Testis (tissue), 2 donors: ENCODE results near the gene PAMR1.

Experiments
- CTCF ChIP-seq, 3 experiments: fragments of 450-650 bp in 2 of 3; fragments of 200-600 bp in 1 of 3; sonication (generic) in 1 of 3; IDR thresholded peaks; one replicate each; pipeline ENCODE4 v1.5.1; 2016 to 2019; ENCODE audit warnings: antibody characterized with exemption in 3 of 3, mild to moderate bottlenecking in 2 of 3, moderate library complexity in 1 of 3
- POLR2A ChIP-seq: fragments of 450-650 bp; IDR thresholded peaks from one replicate; pipeline ENCODE4 v1.6.1; 2017; ENCODE audit warnings: antibody characterized with exemption, mild to moderate bottlenecking, moderate library complexity

DNA sequence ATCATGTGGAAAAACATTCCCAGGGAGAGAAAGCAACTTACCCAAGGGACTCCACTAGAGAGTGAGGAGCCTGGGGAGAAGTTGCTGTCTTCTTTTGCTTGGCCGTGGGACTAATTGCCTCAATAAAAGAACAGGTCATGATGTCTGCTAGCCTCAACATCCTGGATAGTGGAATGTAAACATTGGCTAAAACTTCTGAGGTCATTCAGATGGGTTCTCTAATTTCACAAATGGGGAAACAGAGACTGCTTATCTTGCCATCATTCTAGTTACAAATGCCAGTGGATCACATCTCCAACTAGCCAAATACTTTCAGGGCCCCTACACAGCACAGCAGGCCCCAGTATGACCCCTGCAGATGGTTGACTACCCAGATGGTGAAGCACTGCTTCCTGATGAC is 28.4 kb upstream of the PAMR1 start:
- TF ChIP-seq CTCF (IDR thresholded peaks at IDR 0.05) (no peak), POLR2A (no peak)
